HG02571 (cell line): ENCODE measurements around the gene DNAH12.

Source experiments
- ATAC-seq: cut with Tn5 transposase; IDR thresholded peaks from one replicate; pipeline ENCODE4 v1.9.1; 2021; ENCODE audit warnings: mild to moderate bottlenecking, moderate library complexity; ENCODE audit not compliant: unreplicated experiment

The DNAH12 gene, protein sequence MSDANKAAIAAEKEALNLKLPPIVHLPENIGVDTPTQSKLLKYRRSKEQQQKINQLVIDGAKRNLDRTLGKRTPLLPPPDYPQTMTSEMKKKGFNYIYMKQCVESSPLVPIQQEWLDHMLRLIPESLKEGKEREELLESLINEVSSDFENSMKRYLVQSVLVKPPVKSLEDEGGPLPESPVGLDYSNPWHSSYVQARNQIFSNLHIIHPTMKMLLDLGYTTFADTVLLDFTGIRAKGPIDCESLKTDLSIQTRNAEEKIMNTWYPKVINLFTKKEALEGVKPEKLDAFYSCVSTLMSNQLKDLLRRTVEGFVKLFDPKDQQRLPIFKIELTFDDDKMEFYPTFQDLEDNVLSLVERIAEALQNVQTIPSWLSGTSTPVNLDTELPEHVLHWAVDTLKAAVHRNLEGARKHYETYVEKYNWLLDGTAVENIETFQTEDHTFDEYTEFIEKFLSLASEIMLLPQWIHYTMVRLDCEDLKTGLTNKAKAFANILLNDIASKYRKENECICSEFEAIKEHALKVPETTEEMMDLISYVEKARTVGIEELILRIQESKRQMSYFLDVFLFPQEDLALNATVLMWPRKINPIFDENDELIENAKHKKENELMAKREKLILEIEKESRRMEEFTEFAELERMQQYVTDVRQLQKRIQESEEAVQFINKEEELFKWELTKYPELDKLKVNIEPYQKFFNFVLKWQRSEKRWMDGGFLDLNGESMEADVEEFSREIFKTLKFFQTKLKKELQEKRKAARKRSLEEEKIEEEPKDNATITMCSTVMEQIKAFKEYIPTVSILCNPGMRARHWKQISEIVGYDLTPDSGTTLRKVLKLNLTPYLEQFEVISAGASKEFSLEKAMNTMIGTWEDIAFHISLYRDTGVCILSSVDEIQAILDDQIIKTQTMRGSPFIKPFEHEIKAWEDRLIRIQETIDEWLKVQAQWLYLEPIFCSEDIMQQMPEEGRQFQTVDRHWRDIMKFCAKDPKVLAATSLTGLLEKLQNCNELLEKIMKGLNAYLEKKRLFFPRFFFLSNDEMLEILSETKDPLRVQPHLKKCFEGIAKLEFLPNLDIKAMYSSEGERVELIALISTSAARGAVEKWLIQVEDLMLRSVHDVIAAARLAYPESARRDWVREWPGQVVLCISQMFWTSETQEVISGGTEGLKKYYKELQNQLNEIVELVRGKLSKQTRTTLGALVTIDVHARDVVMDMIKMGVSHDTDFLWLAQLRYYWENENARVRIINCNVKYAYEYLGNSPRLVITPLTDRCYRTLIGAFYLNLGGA (N-terminal part only)

DNA sequence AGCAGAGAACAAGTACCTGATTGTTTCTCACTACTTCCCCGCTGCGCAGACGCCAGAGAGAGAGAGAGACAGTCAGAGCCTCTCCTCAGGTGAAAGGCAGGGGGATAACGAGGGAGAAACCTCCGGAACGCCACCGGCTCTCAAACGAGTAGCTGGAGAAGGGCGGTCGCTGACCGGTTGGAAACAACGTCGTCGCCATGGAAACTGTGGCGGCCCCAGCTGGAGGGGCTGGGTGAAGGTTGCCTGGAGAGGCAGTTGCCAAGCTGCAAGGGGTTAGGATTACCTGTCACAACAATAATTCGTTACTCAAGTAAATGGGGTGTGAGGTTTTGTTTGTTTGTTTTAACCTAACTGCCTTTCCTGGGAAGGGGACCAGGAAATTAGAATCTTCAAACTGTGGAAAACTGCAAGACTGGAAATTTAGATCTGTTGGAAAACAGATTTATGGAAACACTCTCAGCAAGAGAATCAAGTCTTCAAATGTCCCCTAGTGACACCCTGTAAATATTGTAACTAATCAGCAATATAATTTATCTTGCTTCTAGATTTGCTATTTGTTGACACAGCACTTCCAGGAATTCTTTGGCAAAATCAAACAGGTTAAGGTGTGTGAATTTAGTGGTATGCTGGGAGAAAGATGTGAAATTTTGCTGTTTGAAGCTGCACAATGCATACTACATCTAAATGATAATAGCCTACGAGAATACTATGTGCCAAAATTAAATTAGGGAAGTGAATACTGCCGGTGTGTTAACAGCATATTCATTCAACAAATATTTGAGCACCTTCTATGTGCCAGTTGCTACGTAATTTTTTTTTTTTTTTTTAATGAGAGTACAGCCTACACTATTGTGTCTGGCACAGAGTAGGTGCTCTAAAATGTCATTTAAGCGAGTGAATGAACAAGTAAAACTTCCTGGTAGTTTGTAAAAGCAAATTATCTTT lies at the start of gene DNAH12:
Gene DNAH12 (minus strand): TSS at position 164 of the 945 bp plus-strand sequence. CDS start 1,474 bp downstream, outside the sequence.
- ATAC-seq = no peak

DNA sequence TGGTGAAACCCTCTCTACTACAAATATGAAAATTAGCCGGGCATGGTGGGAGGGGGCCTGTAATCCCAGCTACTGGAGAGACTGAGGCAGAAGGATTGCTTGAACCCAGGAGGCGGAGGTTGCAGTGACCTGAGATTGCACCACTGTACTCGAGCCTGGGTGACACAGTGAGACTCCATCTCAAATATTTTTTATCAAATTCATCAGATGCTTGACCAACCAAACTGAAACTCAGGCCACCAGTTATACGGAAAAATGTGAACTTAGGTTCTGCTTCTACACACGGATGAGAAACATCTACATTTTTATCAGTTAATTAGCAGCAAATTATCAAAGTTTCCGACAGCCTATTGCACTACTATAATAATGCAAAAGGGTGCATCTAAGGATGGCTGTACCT lies 48.2 kb upstream of the DNAH12 start:
- no peak for ATAC-seq

DNA sequence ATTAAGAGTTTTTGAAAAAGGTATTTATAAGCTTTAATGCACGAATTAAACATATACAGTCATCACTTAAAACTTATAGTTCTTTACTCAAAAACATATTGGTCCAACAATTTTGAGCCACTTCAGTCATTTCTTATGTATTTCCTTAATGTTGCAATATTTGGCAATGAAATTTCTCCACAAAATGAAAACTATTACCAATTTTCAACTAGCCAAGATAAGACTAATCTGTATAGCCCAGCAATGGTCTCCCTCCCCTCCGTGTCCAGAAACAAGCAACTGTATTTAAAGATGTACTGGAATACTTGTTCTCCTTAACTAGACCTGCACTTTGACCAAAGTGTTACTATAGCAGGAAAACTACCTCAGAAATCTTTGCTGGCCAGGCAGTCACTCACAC lies 43.8 kb upstream of the DNAH12 start:
- ATAC-seq = no peak

DNA sequence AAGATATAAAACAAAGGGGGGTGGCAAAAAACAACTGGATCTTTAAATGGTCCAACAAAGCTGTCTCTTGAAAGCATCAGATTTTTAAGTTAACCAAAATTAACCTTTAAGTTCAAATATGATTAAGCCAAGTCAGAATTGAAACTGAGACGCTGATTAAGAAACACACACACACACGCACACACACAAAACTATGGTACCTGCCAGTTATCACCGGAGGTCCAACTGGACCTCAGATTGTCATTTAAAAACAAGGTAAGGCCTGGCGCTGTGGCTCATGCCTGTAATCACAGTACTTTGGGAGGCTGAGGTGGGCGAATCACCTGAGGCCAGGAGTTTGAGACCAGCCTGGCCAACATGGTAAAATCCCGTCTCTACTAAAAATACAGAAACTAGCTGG lies 42.6 kb upstream of the DNAH12 start:
- ATAC-seq = no peak

DNA sequence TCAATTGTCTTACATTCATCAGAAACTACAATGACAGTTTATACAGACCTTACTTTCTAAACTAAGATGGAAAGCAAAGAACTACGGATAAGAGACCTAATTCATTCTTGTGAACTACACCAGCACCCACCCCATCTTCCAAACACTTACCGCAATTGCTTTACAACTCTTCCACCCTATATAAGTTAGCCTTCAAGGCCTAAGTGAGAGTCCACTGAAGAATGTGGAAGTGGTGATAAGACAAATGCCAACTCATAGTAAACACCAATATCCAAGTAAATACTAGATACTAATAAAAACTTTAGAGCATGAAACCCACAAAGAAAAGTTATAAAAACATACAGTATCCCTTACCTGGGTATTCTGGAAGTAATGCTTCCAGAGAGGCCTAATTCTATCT lies 39.4 kb upstream of the DNAH12 start:
- ATAC-seq = no peak

DNA sequence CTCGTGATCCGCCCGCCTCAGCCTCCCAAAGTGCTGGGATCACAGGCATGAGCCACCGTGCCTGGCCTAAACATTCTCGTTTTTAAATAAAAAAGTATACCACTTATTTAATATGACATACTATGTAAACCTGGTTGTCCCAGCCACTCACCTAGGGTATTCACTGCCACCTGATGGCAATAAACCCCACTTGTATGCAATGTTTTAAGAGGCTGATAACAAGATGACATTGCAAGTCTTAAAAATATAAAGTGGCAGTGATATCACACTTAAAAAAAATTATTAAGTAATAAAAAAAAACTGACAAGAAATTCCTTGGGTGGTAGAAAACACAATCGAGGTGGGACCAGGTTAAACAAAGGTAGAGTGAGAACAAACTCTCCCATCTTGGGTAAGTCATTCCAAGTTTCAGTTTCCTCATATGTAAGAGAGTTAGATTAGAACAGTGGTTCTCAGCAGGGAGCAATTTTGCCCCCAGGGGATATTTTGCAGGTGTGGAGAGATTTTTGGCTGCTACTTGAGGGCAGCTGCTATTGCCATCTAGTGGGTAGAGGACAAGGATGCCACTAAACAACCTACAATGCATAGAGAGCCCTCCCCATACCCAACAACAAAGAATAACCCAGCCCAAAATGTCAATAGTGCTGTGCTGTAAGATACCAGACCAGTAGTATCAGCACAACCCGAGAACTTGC lies 38.5 kb upstream of the DNAH12 start:
- ATAC-seq = no peak

DNA sequence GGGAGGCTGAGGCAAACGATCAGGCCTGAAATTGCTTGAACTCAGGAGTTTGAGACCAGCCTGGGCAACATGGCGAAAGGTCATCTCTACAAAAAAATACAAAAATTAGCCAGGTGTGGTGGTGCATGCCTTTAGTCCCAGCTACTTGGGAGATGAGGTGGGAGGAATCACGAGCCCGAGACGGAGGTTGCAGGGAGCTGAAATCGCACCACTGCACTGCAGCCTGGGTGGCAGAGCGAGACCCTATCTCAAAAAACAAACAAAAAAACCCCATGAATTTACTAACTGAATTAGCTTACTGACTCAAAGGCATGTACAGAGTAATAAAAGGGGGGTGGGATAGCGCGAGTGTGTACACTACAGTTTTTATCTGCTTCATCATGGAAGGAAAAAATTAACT lies 33.7 kb upstream of the DNAH12 start:
- no peak for ATAC-seq

DNA sequence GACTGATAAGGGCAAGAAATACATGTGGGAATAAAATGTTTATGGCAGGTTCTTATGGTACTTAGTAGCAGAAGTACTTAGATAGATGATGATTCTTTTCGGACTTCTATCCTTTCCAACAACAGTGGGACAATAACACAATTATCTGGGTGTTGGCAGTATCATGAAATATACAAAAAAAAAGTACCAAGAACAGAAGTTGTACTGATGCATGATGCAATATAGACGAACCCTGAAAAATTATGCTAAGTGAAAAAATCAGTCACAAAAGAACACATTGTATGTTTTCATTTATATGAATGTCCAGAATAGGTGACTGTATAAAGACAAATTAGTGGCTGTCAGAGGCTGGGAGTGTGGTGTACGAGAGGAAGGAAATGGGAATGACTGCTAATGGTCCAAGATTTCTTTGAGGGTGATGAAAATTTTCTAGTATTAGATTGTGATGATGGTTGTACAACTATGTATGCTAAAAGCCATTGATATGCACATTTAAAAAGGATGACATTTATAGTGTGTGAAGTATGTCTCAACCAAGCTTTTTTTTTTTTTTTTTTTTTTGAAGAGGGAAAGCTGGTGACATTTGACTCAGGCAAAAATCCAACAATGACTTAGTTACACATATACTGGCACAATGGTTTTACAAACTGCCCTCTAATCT lies 32.0 kb upstream of the DNAH12 start:
- no peak for ATAC-seq

DNA sequence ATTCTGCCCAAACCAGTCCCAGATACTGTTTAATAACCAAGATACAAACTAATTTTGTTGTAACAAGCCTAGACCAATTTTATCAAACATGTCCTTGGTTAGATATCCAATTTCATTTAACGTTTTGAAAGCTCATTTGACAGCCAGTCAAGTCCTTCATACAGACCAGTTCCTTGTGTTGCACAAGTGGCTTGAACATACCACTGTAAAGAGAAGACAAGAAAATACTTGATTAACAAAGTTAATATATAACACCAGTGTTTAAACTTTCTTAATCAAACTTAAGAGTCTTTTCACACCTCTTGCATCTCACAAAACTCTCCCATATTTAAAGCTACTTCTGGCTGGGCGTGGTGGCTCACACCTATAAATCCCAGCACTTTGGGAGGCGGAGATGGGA lies 28.0 kb upstream of the DNAH12 start:
- no peak for ATAC-seq

DNA sequence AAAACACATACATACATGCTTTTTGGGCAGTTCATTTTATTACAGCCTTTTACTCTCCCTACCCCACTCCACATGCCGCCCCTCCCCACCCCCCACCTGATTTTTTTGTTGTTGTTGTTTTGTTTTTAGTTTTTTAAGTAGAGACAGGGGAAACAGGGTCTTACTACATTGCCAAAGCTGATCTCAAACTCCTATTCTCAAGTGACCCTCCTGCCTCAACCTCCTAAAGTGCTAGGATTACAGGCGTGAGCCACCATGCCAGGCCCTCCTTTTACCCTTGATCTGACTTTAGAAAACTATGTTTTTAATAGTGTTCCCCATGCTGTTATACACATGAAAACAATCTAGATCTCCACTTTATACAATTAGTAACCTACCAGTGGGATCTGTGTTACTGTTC lies 26.7 kb upstream of the DNAH12 start:
- ATAC-seq = no peak

DNA sequence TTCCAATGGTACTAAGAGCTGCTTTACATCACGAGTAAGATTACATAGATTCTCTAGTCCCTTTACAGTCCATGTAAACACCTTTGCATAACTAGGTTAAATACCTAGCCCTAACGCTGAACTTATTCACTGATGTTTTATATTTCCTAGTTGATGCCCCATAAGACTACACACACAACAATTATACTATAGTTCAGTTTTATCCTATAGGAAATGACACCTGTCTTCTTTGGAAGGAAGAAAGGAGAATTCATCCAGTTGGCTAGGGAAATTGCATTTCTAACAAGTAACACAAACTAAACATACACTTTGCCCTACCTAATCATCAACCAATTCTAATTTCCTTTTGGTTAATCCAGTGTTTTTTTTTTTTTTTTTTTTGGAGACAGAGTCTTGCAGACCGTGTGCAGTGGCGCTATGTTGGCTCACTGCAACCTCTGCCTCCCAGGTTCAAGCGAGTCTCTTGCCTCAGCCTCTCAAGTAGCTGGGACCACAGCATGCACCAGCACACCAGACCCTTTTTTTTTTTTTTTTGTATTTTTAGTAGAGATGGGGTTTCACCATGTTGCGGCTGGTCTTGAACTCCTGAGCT lies 25.8 kb upstream of the DNAH12 start:
- no peak for ATAC-seq

DNA sequence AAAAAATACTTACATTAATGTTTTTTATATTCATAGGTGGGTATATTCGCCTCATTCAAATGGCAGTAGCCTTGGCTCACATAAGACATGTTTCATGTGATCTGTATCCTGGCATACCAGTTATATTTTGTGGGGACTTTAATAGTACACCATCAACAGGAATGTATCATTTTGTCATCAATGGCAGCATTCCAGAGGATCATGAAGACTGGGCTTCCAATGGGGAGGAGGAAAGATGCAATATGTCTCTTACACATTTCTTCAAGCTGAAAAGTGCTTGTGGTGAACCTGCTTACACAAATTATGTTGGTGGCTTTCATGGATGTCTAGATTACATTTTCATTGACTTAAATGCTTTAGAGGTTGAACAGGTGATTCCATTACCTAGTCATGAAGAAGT lies 15.4 kb upstream of the DNAH12 start:
- no peak for ATAC-seq

DNA sequence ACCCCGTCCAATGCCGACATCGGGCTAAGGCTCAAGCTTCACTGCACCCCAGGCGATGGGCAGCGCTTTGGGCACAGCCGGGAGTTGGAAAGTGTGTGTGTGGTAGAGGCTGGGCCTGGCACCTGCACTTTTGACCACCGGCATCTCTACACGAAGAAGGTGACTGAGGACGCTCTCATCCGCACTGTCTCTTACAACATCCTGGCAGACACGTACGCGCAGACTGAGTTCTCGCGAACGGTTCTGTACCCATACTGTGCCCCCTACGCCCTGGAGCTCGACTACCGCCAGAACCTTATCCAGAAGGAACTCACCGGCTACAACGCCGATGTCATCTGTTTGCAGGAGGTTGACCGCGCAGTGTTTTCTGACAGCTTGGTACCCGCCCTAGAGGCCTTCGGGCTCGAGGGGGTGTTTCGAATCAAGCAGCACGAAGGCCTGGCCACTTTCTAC lies 13.0 kb upstream of the DNAH12 start:
- no peak for ATAC-seq

DNA sequence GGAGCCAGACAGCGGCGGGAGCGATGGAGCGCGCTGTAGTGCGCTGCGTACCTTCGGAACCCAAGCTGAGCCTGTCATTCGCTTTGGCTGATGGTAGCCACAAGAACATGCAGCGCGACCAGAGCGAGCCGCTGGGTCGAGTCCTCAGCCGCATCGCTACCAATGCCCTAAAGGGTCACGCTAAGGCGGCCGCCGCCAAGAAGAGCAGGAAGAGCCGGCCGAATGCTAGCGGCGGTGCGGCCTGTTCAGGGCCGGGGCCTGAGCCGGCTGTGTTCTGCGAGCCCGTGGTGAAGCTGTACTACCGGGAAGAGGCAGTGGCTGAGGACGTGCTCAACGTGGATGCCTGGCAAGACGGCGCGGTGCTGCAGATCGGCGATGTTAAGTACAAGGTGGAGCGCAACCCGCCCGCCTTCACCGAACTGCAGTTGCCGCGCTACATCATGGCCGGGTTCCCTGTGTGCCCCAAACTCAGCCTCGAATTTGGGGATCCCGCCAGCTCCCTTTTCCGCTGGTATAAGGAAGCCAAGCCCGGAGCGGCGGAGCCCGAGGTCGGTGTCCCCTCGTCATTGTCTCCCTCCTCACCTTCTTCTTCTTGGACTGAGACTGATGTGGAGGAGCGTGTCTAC lies 12.4 kb upstream of the DNAH12 start:
- ATAC-seq = peak; percentile 27

DNA sequence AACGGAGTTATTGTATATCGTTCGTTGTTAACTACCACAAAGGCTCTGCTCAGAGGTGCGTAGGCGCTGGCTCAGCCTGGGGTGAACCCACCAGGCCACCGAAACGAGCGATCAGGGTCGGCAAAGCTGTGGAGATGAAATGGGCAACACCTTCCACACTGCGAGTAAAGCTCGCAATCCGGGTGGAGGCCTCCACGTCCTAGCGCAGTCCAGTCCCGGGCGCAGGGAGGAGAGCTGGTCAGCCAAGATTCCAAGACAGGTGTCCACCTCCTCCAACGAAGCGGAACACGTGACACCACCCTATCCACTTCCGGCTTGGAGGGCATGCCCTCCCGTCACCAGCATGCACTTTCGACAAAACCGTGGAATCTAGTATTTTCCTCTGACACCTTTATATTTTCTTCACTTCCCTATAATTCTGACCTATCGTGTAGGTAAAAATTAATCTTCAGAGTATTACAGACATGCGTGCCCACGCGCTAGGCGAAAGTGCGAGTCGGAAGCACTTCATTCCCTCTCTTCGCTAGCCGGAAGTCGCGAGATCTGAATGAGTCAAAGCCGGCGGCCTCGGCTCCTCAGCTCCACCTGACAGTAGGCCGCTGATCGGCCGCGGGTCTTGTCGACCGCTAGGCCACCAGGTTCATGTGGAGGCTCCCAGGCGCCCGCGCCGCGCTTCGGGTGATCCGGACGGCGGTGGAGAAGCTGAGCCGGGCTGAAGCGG lies 11.8 kb upstream of the DNAH12 start, which contains the start of gene PDE12:
Gene PDE12 (plus strand): TSS at position 537 of the 721 bp plus-strand sequence. CDS start 106 bp downstream, at position 643.
- peak; percentile 84 for ATAC-seq

DNA sequence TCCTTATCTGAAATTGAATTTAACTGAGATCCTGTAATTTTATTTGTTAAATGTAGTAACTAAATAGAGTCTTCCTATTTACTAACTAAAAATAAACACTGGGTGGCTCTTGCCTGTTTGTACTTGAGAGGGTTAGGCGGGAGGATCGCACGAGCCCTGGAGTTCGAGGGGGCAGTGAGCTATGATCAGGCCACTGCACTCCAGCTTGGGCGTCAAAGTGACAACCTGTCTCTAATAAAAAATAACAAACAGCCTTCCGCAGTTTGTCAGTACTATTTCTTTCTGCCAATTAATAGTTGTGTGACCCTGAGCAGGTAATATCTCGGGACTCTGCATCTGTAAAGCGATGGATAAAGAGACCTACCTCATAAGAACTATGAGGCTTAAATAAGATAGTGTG lies 11.2 kb upstream of the DNAH12 start:
- no peak for ATAC-seq

DNA sequence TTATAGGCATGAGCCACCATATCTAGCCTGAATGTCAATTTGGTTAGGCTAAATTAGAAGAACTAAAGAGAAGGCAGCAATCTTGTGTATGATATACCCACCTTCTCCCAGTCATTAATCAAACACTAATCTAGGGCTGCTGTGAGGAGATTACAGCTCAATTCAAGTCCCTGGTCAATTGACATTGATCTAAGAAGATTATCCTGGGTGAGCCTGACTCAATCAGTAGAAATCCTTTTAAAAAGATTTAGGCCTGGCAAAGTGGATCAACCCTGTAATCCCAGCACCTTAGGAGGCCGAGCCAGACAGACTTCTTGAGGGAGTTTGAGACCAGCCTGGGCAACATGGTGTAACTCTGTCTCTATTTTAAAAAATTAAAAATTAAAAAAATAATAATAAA lies 2.5 kb upstream of the DNAH12 start:
- ATAC-seq = no peak
